IMR-90 (cell line): ENCODE measurements around the gene PFDN5. TPM values are rescaled to one million over a fixed set of nuclear protein-coding genes. Genes with fewer than 3 reads are reported as not detected.

Source experiments
- ATAC-seq: fragments of 200-7000 bp; cut with Tn5 transposase; 2 replicates; pipeline ENCODE4 v1.9.1; 2020; ENCODE audit warnings: low read depth, mild to moderate bottlenecking, moderate library complexity
- BruUV-seq: library from RNA; stranded (reverse); fragments of 400-500 nt; replicated peaks from 2 replicates; lab custom pipeline; 2021; lab: Mats Ljungman, UMichigan
- CTCF ChIA-PET: fragments of 300-600 bp; formaldehyde crosslinking; extraction: SDS; loops from one replicate; lab custom pipeline; 2021; ENCODE audit warnings: antibody characterized with exemption; lab: Yijun Ruan, JAX
- POLR2A ChIA-PET: fragments of 300-600 bp; sonication (Branson Sonifier 250); formaldehyde crosslinking; loops from one replicate; lab custom pipeline; 2022; ENCODE audit warnings: antibody characterized with exemption; ENCODE audit not compliant: unreplicated experiment; lab: Charles Lee
- DNase-seq: peaks from one replicate; pipeline ENCODE4 v3.0.0; 2013
- H2AFZ ChIP-seq: replicated peaks from 2 replicates; pipeline ENCODE3; 2013; ENCODE audit warnings: low read length, mild to moderate bottlenecking; ENCODE audit not compliant: poor library complexity
- H2AK5ac ChIP-seq: 2 replicates; pipeline ENCODE4 v1.6.1; 2013; ENCODE audit warnings: low read depth, low read length, inconsistent platforms
- H2AK9ac ChIP-seq: replicated peaks from 2 replicates; pipeline ENCODE3; 2013; ENCODE audit warnings: mild to moderate bottlenecking, low read depth, low read length, moderate library complexity; ENCODE audit not compliant: poor library complexity
- H2BK120ac ChIP-seq: 2 replicates; pipeline ENCODE4 v1.6.1; 2013; ENCODE audit warnings: low read depth, low read length, inconsistent platforms
- H2BK15ac ChIP-seq: 3 replicates; pipeline ENCODE4 v1.6.1; 2013; ENCODE audit warnings: low read depth, low read length, inconsistent platforms
- H2BK20ac ChIP-seq: 2 replicates; pipeline ENCODE4 v1.6.1; 2013; ENCODE audit warnings: low read depth, mild to moderate bottlenecking, inconsistent platforms, low read length, moderate library complexity
- H2BK5ac ChIP-seq: 2 replicates; pipeline ENCODE4 v1.6.1; 2013; ENCODE audit warnings: mild to moderate bottlenecking, low read depth, low read length, inconsistent platforms; ENCODE audit not compliant: poor library complexity, severe bottlenecking
- H3K14ac ChIP-seq: replicated peaks from 2 replicates; pipeline ENCODE4 v1.6.1; 2013; ENCODE audit warnings: low read depth, low read length, inconsistent platforms
- H3K18ac ChIP-seq: 2 replicates; pipeline ENCODE4 v1.6.1; 2013; ENCODE audit warnings: low read depth, low read length, control low read depth
- H3K23ac ChIP-seq: 2 replicates; pipeline ENCODE4 v1.6.1; 2013; ENCODE audit warnings: low read depth, low read length, inconsistent platforms
- H3K27ac ChIP-seq: 2 replicates; pipeline ENCODE4 v1.5.1; 2013; ENCODE audit warnings: mild to moderate bottlenecking, control low read depth, low read length; ENCODE audit not compliant: insufficient read depth
- H3K27me3 ChIP-seq: 2 replicates; pipeline ENCODE4 v1.6.1; 2013; ENCODE audit warnings: low read length; ENCODE audit not compliant: control insufficient read depth, insufficient read depth
- H3K36me3 ChIP-seq: 2 replicates; pipeline ENCODE4 v1.6.1; 2013; ENCODE audit warnings: low read length, mixed read lengths; ENCODE audit not compliant: control insufficient read depth, insufficient read depth
- H3K4ac ChIP-seq: 2 replicates; pipeline ENCODE4 v1.6.1; 2013; ENCODE audit warnings: low read depth, low read length, inconsistent platforms
- H3K4me1 ChIP-seq: 2 replicates; pipeline ENCODE4 v1.6.1; 2013; ENCODE audit warnings: low read length, mixed read lengths; ENCODE audit not compliant: control insufficient read depth, insufficient read depth
- H3K4me2 ChIP-seq: 2 replicates; pipeline ENCODE4 v1.6.1; 2013; ENCODE audit warnings: low read depth, mild to moderate bottlenecking, control low read depth, low read length, moderate library complexity
- H3K4me3 ChIP-seq: 2 replicates; pipeline ENCODE4 v1.5.1; 2013; ENCODE audit warnings: low read depth, mild to moderate bottlenecking, control low read depth, low read length, moderate library complexity; ENCODE audit not compliant: insufficient read depth
- H3K56ac ChIP-seq: 2 replicates; pipeline ENCODE4 v1.6.1; 2013; ENCODE audit warnings: low read length, inconsistent platforms; ENCODE audit not compliant: insufficient read depth; ENCODE audit errors: extremely low read depth
- H3K79me1 ChIP-seq, 2 experiments: 2 replicates each; pipeline ENCODE4 v1.6.1; 2013; ENCODE audit warnings: low read length in 2 of 2, inconsistent platforms in 1 of 2, low read depth in 1 of 2
- H3K9ac ChIP-seq: 2 replicates; pipeline ENCODE4 v1.6.1; 2013; ENCODE audit warnings: low read depth, low read length, control low read depth
- H3K9me1 ChIP-seq: 2 replicates; pipeline ENCODE4 v1.6.1; 2013; ENCODE audit warnings: low read length, inconsistent platforms; ENCODE audit not compliant: insufficient read depth
- H3K9me3 ChIP-seq: 2 replicates; pipeline ENCODE4 v1.6.1; 2013; ENCODE audit warnings: low read length; ENCODE audit not compliant: control insufficient read depth, insufficient read depth
- H4K20me1 ChIP-seq: 2 replicates; pipeline ENCODE4 v1.6.1; 2013; ENCODE audit warnings: low read length, inconsistent platforms; ENCODE audit not compliant: insufficient read depth
- H4K5ac ChIP-seq: 2 replicates; pipeline ENCODE4 v1.6.1; 2013; ENCODE audit warnings: mild to moderate bottlenecking, low read depth, low read length, control low read depth
- H4K8ac ChIP-seq, 2 experiments: 2 replicates each; pipeline ENCODE4 v1.6.1; 2013; ENCODE audit warnings: low read depth in 2 of 2, low read length in 2 of 2, control low read depth in 1 of 2, inconsistent platforms in 1 of 2
- H4K91ac ChIP-seq: 2 replicates; pipeline ENCODE4 v1.6.1; 2013; ENCODE audit warnings: low read depth, low read length, inconsistent platforms; ENCODE audit not compliant: insufficient read depth
- BHLHE40 ChIP-seq: fragments of 150-350 bp; IDR thresholded peaks from 2 replicates; pipeline ENCODE4 v1.6.1; 2016; ENCODE audit warnings: mild to moderate bottlenecking, low read depth, low read length
- CEBPB ChIP-seq: IDR thresholded peaks from 2 replicates; pipeline ENCODE4 v1.6.1; 2012; ENCODE audit warnings: low read depth, low read length, improper control_type of control experiment
- CTCF ChIP-seq: conservative IDR thresholded peaks from 2 replicates; pipeline ENCODE4 v1.5.1; 2012; ENCODE audit warnings: mild to moderate bottlenecking, low read depth, low read length, improper control_type of control experiment
- FOS ChIP-seq: fragments of 150-350 bp; IDR thresholded peaks from 2 replicates; pipeline ENCODE4 v1.6.1; 2016; ENCODE audit warnings: low read depth, low read length
- MAFK ChIP-seq: IDR thresholded peaks from 2 replicates; pipeline ENCODE4 v1.6.1; 2012; ENCODE audit warnings: low read depth, low read length, improper control_type of control experiment
- MAZ ChIP-seq: IDR thresholded peaks from 2 replicates; pipeline ENCODE4 v1.6.1; 2012; ENCODE audit warnings: low read depth, mild to moderate bottlenecking, low read length, improper control_type of control experiment, moderate library complexity, borderline replicate concordance
- MXI1 ChIP-seq: IDR thresholded peaks from 2 replicates; pipeline ENCODE4 v1.6.1; 2012; ENCODE audit warnings: low read depth, mild to moderate bottlenecking, low read length, moderate library complexity, borderline replicate concordance
- RAD21 ChIP-seq: IDR thresholded peaks from 2 replicates; pipeline ENCODE4 v1.6.1; 2012; ENCODE audit warnings: low read length, improper control_type of control experiment
- RFX5 ChIP-seq: IDR thresholded peaks from 2 replicates; pipeline ENCODE4 v1.8.0; 2012; ENCODE audit warnings: low read depth, mild to moderate bottlenecking, low read length, moderate library complexity
- SMC3 ChIP-seq: fragments of 150-350 bp; IDR thresholded peaks from 2 replicates; pipeline ENCODE4 v1.6.1; 2016; ENCODE audit warnings: low read depth, mild to moderate bottlenecking, antibody characterized with exemption, low read length, moderate library complexity
- WGBS, 2 experiments: methylation state at CpG; one replicate each; pipeline versions ENCODE4 v1.1.5 to v1.1.7; 2013; ENCODE audit warnings: missing lambda C conversion rate in 2 of 2; ENCODE audit not compliant: insufficient read length in 1 of 2; ENCODE audit errors: extremely low coverage in 2 of 2; 5-methylcytosine and 5-hydroxymethylcytosine counted together
- dilution Hi-C: fragments of 300-500 bp; cut with HindIII; formaldehyde crosslinking; loops from one replicate; pipeline ENCODE4 v1.14.3; 2018; ENCODE audit warnings: low sequenced_read_pairs; ENCODE audit not compliant: unreplicated experiment
- in situ Hi-C: fragments of 300-500 bp; cut with MboI; formaldehyde crosslinking; loops from 3 replicates; pipeline ENCODE4 v1.14.3; 2019; ENCODE audit warnings: low sequenced_read_pairs, inconsistent platforms, mixed read lengths
- intact Hi-C: fragments of 100-400 bp; cut with micrococcal nuclease; formaldehyde crosslinking; loops from 2 replicates; pipeline ENCODE4 v1.10.0; 2022
- polyA plus RNA-seq, 3 experiments: library from polyadenylated mRNA; depleted of rRNA; stranded (reverse); fragments of >200 nt; gene quantifications; 2 replicates each; pipeline ENCODE4 v1.2.3, GENCODE V29; 2012; ENCODE audit warnings: low replicate concordance in 1 of 3
- total RNA-seq: library from RNA; depleted of rRNA; stranded (reverse); fragments of >200 nt; gene quantifications from 2 replicates; pipeline ENCODE4 v1.2.3, GENCODE V29; 2012

PFDN5 gene
- total and polyA plus RNA-seq, 2 of the 4 experiments (the other 2 are of a cell fraction) = 1,011 to 1,338 TPM

GRCh38 chr12:53332744-53333143 lies 37.4 kb downstream of the PFDN5 start:
- Histone ChIP-seq H2BK120ac (no peak overlapping the region), H3K9ac (no peak overlapping the region), H2AK5ac (no peak overlapping the region), H3K23ac (no peak overlapping the region), H3K4ac (no peak overlapping the region), H3K4me2 (no peak overlapping the region), H3K9me3 (no peaks in the 10 kb centered on the region), H3K27me3 (peaks cover 74% of the 10 kb centered on the region), H3K27ac (no peak overlapping the region), H3K9me1 (peaks cover 6% of the 10 kb centered on the region; the same call in 1 of the 2 replicates), H4K8ac (no peak overlapping the region), H3K79me1 (no peaks in the 10 kb centered on the region), H3K14ac (no peak overlapping the region), H4K20me1 (no peaks in the 10 kb centered on the region), H2BK20ac (no peak overlapping the region), H4K5ac (no peak overlapping the region), H2BK15ac (no peak overlapping the region), H4K91ac (no peak overlapping the region), H3K4me1 (no peaks in the 10 kb centered on the region), H2BK5ac (no peak overlapping the region), H3K18ac (no peak overlapping the region), H3K36me3 (no peaks in the 10 kb centered on the region), H2AK9ac (no peak overlapping the region), H2AFZ (no peak overlapping the region), H3K56ac (no peak overlapping the region), H3K4me3 (no peak overlapping the region)
- POLR2A ChIA-PET = no interaction called here
- ATAC-seq (no peak), DNase-seq (no peak)
- dilution Hi-C loops = no loop called here
- in situ Hi-C loops = no loop called here
- intact Hi-C loops = no loop called here
- BruUV-seq = no TSS peak
- 75% methylated on average over 2 of the region's 15 CpGs; no CpG with 5 or more reads in 1 of the 2 experiments for WGBS, 2 experiments
- CTCF ChIA-PET = interaction anchor here (1.5 kb wide), 1 partner anchor 13 kb away, joined by 4 read pairs; no protein-coding TSS in a partner anchor
- TF ChIP-seq MAFK = no peak
- no peak for TF ChIP-seq SMC3
- TF ChIP-seq RAD21 = no peak
- no peak for TF ChIP-seq FOS
- no peak for TF ChIP-seq MAZ
- TF ChIP-seq BHLHE40 = no peak
- no peak for TF ChIP-seq CEBPB
- no peak for TF ChIP-seq MXI1
- TF ChIP-seq RFX5 = no peak
- no peak for TF ChIP-seq CTCF
